Activated CD4-positive, alpha-beta T cell treated with anti-CD3 and anti-CD28 coated beads, Interleukin-2, amount 50 U/mL, for 48 hours (primary cell): ENCODE measurements around the gene LMOD3.

ENCODE experiments used
- DNase-seq, 2 experiments: peaks; one replicate each; pipeline ENCODE4 v3.0.0-alpha.2; 2020

LMOD3 gene

DNA sequence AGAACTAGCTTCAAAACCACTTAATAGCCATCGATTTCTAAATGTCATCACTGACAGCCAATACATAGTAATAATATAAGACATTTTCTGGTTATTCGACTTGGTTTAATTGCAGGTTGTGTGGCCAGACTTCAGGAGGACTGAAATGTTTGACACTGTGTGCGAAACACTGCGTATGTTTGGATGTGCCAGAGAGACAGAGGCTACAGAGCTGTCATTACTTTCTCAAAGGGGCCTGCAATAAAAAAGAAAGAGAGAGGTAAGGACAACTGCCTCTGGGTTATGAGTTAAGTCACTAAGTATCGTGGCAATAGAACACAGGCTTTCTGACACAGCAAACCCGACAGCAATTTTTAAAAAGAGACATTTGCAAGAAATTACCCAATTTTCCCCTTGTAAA lies 882 bp downstream of the LMOD3 start:
- no peak for DNase-seq

DNA sequence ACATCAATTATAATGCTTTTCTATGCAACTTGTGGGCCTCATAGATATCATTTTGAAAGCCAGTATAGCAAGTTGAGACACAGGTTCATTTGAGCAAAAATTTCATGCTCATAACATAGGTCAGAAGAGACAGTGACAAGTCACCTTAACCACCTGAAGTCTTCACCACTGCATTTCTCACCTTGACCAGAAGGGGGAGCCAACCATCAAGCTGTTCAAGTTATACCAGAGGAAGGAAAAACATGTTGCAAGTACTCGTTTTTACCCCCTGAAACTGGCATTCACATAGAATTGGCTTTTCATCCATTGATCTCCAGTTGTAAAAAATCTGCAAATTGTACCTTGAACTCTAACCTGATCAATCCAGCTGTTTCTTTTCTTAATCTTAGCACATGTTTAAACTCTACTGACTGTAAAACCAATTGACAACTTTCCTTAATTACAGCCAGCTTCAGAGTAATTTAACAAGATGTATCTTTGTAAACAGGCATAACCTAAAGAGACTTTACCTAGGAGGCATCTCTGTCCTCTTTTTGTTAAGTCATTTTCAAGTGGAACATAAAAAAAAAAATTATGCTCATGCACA lies 1.4 kb downstream of the LMOD3 start:
- DNase-seq, result peak; percentile 85 to 89

DNA sequence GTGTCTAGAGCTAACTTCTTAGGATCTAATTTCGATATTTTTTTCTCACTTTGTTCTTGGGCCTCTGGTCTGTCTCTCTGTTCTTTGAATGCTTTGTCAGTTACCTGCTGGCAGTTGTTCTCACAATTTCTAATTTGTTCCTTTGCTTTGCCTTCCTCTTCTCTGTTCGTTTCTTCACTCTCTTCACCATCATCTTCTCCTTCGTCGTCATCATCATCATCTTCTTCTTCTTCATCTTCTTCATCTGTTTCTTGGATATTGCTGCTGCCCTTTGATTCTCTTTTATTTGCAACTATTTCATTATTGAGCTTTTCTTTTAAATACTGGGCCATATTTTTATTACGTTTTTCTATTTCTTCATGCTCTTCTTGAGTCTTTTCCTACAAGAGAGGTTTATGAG lies 2.7 kb downstream of the LMOD3 start:
- no peak for DNase-seq

DNA sequence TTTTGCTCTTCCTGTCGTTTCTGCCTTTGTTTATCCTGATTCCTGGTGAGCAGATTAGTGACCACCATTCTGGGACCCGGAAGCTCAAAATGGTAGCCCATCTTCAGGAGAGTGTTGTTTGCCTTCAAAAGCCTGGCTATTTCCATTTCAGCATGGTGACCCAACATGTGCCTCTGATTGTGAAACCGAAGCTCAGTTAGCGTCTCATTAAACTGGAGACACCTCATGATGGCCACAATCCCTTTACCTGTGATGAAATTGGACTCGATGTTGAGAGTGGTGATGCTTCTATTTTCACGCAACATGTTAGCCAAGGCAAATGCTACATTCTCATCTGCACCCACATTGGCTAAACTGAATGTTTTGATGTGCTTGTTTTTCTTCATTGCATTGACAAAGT lies 3.3 kb downstream of the LMOD3 start:
- no peak for DNase-seq

DNA sequence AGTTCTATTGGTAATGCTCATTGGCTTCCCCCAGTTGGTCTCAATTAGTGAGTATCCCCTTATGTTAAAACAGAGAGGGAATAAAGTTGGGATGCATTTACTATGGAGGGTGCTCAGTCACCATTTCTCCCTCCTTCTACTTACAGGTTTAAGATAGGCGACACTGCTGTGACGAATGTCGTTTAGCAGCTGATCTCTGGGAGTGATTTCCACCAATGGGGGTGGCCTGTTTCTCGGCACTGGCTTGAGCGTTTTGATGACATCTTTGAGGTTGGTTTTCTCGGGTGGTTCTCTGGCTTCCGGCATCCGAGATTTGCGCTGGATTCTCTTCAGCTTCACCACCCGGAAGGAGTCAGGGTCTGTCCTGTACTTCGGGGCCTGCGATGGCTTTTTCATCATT lies 3.8 kb downstream of the LMOD3 start:
- DNase-seq, result no peak

DNA sequence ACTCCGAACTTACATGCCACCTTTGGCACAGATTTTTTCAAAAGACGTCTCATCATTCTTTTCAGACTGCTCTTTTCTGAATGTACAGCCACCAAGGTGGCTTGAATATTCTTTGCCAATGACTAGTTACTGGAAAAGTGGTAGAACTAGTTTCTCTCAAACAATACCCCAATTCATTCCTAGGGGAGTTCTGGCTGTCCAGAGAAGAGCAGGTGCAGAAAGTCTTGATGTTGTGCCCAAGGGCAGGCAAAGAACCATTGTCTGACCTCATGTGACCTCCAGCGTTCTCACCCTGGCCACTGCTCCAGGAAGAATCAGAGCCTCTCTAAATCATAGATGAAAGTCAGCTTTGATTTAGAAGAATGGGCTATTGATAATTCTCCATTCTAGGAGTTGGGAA lies 5.5 kb downstream of the LMOD3 start:
- no peak for DNase-seq

DNA sequence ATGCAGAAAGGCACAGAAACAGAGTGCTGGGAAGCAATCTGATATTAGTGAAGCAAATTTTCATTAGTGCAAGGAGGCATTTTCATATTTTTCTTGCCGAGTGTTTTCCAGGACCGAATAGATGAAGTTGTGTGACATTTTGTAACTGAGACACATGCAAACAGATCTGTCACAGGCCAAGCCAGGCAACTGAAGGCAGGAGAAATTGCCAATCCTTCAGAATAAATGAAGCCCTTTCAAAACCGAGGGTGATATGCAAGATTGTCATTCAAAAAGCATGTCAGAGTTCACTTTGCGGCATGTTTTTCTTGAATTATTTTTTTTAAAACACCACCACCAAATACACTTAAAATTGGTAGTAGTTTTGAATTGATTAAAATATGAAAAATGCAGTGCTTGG lies 6.2 kb downstream of the LMOD3 start:
- DNase-seq, result no peak

DNA sequence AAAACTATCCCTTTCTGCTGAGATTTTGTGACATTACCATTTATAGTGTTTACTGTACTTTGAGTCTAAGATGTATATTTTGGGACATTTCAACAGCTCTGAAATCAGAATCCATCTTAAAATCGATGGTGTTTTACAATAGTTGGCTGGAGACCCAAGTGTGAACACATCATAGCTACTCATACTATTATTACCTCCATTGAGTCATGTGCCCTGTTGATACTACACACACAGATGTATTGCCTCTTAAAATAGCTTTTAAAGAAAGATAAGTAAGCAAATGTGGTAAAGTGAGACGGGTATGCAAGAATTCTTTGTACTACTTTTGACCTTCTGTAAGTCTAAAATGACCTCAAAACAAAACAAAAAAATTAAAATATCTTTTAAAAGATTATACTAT lies 6.7 kb downstream of the LMOD3 start:
- DNase-seq, result no peak

DNA sequence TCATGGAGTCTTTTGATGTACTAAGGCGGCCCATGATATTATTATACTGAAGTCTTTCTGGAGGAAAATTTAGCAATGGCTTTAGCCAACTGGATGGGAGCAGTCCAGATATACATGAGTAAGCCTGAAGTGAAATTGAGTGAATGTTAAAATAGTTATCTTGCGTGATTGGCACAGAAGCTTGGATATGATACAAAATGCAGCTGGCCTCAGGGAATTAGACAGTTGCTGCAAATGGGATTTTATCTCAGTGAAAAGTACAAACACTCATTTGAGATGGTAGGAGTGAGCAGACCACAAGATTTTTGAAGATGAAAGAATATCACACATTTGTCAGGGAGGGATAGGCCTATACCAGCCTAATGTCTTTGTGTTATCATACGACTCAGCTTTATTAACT lies 8.9 kb downstream of the LMOD3 start:
- no peak for DNase-seq

DNA sequence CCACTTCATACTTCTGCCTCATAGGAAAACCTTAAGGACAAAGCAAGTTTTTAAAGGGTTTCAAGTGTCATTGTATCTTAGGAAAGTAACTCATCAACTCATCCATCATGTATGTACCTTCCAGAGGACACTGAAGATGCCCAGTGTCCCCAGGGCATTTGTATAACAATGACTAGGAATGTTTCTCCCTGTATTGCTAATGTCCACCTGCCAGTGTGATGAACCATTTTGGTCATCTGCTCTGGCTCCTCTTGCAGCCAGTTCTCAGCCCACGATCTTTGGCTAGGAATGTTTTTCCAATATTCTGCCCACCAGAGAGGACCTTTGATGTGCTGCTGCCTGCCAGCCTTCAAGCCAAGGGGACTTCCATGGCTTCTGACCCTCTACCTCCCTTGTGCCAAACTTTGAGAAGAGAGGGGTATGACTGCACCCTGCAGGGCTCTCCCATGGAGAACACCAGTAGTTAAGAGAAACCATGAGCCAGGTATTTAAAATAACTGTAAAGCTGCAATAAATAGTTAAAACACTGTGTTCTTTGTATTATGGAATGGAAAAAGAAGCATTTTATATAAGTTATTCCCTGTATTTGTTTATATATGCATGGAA lies 11.4 kb downstream of the LMOD3 start:
- DNase-seq, result no peak

DNA sequence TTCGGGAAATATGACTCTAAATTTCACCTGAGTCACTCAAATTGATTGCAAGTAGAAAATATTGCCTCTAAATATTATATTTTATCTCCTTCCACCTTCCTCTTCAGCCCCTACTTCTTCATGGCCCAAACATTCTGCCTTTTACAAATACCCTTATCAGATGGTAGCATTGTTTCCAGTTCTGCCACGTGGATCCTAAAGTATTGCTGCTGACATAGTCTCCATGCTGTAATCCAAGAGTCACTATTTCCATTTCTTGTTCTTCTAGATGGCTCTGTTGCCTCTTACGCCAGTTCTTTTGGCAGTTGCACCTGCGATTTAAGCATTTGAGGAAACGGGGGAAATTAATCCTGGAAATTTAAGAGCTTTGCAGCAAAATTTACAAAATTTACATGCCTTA lies 13.6 kb downstream of the LMOD3 start:
- no peak for DNase-seq

DNA sequence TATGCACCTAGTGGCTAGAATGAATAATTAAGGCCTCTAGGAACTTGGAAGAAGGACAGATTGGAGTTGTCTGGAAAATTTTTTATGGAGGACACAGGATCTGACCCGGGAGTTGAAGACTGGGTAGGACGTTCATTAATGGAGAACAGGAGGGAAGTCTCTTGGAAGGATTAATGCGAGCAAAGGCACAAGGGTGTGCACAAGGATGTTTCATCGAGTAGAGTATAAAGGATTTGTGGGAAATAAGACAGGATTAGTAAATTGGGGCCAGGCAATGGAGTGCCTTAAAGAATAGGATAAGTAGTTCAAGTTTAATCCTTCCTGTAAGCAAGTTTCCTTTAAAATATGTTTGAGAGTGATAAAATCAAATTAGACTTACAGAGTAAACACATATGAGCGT lies 14.6 kb downstream of the LMOD3 start:
- no peak for DNase-seq

DNA sequence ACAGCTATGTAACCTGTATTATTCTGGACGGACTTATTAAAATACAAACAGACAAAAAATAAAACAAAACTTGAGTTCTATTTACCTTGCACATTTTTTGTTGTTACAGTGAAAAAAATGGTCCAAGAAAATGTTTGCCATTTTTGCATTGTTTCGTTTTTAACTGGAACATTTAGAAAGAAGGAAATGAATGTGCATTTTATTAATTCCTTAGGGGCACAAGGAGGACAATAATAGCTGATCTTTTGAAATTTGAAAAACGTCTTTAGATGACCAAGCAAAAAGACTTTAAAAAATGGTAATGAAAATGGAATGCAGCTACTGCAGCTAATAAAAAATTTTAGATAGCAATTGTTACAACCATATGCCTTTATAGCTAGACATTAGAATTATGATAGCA lies 17.1 kb downstream of the LMOD3 start:
- DNase-seq, result no peak

DNA sequence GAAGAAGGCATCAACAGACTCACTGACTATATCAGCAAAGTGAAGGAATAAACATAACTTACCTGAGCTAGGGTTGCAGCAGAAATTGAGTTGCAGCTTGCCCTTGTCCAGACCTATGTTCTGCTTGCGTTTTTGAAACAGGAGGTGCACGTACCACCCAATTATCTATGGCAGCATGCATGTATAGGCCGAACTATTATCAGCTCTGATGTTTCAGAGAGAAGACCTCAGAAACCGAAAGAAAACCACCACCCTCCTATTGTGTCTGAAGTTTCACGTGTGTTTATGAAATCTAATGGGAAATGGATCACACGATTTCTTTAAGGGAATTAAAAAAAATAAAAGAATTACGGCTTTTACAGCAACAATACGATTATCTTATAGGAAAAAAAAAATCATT lies 17.8 kb downstream of the LMOD3 start:
- DNase-seq, result no peak

DNA sequence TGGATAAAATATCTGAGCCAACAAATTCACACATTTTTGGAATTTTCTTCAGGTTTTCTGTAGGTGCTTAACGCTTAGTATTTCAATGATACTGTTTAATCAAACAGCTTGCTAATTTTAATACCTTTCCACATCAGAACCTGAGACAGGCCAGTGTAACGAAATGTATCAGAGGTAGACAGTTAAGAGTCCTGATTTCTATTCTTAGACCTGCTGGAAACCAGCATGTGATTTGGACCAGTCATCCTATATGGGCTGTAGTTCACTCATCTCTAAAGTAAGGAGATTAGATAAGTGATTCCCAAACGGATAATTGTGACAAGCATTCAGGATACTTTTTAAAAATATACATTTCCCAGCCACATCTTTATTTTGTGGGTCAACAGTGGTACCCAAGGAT lies 19.3 kb downstream of the LMOD3 start:
- DNase-seq, result no peak

DNA sequence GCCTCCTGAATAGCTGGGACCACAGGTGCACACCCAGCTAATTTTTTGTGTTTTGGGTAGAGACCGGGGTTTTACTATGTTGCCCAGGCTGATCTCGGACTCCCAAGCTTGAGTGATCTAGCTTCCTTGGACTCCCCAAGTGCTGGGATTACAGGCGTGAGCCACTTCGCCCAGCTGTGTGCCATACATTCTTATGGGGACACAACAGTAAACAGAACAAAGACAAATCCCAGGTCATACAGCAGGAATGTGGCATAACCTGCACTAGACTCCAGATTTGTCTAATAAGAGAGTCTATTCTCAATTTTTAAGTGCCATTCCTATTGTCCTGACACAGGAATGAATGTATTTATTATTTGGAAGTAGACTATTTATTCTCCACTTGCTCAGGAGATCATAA lies 20.0 kb downstream of the LMOD3 start:
- DNase-seq, result no peak

DNA sequence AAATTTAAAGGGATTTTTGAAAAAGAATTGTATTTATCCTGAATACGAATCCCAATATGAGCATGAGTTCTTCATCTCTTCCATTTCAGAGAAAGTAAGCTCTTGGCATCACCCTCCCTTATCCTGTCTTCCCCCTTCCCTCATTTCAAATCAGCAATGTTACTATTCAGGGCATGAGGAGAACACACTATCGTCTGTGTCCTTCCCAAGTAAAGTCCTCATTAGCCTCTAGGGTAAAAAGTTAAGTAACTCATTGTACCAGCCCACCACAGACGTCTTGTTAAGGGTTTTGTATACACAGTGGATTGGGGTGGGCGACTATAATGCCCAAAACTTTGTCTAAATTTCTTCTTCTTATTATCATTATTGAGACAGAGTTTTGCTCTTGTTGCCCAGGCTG lies 22.8 kb downstream of the LMOD3 start:
- no peak for DNase-seq

DNA sequence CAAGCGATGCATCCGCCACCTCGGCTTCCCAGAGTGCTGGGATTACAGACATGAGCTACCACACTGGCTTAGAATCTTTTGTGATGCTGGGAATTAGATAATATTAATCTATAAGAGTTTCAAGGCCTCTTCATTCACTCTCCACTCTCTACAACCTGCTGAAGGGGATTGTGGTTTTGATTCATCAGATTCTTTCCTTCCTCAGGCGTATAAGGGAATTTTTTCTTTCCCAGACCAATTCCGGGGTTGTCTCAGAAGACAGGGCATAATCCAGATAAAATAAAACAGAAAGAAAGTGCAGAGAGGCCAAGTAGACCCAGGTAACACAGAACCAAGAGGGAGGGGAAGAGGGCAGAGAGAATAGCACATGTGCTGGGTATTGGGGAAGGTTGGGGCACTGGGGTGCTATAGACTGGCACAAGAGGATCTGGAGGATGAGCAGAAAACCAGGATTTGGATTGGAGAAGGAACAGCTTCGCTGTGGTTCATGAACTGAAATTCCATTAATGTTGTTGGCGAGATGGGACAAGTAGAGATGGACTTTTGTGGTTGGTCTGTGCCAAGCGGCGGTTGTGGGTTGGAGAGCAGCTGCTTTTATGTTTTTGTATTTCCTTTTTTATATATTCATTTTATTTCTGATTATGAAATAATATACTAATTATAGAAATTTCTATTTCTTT lies 24.8 kb downstream of the LMOD3 start:
- no peak for DNase-seq

DNA sequence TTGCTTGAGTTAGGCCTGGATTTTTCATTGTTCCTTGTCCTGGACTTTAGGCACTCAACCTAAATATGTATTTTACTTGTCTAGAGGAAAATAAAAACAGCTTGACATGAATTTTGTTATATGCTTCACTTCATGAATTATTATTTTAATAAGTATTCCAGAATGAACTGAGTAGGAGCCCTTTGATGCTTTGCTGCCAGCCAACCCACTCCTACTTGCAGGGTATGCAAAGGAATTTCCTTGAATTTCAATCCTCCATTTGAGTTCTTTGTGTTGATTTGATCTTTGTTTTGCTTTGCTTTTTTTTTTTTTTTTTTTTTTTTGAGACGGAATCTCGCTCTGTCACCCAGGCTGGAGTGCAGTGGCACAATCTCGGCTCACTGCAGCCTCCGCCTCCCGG lies 26.1 kb downstream of the LMOD3 start:
- DNase-seq, result no peak

DNA sequence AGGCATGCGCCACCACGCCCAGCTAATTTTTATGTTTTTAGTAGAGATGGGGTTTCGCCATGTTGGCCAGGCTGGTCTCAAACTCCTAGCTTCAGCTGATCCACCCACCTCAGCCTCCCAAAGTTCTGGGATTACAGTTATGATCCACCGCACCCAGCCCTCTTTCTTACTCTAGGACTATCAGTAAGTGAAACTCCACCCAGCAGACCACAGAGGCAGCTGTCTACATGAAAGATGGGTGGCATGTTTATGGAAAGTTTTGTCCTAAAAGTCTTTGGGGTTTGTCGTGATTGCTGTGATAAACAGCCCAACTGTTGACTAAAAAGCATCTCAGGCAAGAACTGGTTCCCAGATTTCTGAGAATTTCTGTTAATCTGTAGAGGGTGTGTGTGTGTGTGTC lies 26.8 kb downstream of the LMOD3 start:
- peak in 1 of 2 experiments; percentile 49 for DNase-seq

DNA sequence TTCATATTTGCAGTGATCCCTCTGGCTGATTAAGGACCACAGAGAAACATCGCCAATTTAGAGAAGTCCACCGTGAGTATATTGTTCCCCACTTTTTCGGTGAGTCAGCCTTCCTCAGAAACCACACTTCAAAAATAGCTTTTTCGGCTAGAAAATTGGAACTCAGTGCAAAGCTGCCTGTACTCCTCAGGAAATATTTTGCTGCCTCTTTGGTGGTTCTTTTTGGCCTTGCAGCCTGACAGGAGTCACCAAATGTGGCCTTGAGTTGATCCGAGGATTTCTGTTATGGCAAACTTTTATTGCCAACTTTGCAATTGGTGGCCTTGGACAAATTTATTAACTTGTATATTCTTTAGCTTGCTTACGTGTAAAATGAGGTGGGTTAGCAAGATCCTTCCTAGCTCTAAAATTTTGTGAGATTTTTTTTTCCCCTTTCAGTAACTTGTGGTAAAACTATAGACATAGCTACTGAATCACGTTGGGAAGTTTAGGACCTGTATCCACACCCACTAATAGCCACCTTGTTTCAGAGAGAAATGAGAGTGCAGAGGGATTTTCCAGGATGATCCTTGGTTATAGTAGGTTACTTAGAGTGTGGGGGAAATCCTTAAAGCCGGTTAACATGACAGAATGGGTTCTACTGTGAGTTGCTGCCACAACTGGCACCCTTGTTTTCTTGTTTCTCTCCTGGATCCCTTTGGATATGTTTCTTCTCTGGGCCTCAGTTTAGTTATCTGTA lies 27.8 kb downstream of the LMOD3 start:
- DNase-seq, result no peak

DNA sequence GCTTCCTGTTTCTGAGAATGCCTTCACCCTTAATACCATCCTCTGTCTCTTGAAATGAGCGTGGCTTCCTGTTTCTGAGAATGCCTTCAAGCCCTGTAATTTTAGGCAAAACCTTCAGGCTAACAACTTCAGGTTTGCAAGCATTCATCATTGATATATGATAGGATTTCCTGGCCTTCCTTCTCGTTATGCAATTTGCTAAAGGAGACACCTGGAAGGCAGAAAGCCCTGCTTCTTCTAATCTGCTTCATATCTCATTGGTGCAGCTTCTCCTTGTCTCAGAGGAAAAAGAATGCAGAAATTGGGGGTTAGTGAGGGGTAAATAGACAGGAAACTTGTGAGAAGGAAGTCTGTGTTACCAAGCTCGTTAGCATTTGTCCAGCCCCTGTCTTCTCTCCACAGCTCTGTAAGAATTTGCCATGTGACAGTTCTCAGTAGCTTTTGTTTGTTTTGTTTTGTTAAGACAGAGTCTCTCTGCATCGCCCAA lies 30.3 kb downstream of the LMOD3 start:
- DNase-seq, result no peak

DNA sequence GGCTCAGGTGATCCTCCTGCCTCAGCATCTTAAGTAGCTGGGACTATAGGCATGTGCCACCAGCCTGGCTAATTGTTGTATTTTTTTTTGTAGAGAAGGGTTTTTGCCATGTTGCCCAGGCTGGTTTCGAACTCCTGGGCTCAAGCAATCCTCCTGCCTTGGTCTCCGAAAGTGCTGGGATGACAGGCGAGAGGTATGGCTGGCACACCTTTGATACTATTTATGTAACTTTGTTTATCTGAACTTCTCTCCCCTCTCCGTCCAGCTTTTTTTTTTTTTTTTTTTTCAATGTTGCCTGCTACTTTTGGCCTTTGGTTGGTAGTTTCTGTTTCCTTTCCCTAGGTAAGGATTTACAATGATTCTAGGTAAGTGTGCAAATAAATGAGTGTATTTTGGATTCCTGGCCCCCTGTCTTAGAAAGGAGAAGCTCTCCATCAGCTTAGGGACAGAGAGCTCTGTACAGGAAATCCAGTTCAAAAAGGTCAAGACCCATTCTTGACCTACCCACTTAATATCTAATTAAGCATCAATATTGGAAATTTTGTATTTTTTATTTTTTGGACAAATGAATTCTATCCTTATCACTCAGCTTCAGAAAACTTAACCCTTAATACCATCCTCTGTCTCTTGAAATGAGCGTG lies 30.9 kb downstream of the LMOD3 start:
- DNase-seq, result no peak

DNA sequence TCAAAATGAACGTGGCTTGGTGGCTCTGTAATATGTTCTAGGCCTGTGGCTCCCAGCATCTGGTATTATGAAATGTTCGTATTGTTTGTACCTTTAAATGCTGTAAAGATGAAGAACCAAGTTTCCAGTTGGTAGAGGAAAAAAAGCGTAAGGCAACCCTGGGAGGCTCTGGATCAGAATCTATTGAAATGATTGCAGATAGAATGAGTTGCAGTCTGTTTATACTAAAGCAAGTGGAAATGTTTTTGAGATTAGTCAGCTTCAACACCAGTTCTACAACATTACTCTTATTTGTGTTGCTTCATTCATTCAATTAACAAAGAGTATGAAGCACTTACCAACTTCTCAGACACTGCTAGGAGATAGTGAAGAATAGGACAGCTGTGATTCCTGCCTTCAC lies 32.4 kb downstream of the LMOD3 start:
- no peak for DNase-seq
